Activated B cell treated with CpG ODN at 0.5 μM for 24 hours (primary cell): ENCODE results near the gene CAMTA1. TPM values are rescaled to one million over a fixed set of nuclear protein-coding genes. Genes with fewer than 3 reads are reported as not detected.

Experiments used
- ATAC-seq: fragments of 200-7000 bp; cut with Tn5 transposase; one replicate; pipeline ENCODE4 v1.10.0; 2021; ENCODE audit warnings: low read depth, mild to moderate bottlenecking, moderate library complexity
- CTCF ChIA-PET: fragments of 350-600 bp; sonication (Branson Sonifier 250); formaldehyde crosslinking; loops from one replicate; lab custom pipeline; 2021; ENCODE audit warnings: antibody characterized with exemption; lab: Charles Lee
- POLR2A ChIA-PET: fragments of 350-600 bp; sonication (Branson Sonifier 250); formaldehyde crosslinking; loops from one replicate; lab custom pipeline; 2021; ENCODE audit warnings: antibody characterized with exemption; lab: Charles Lee
- DNase-seq: peaks from one replicate; pipeline ENCODE4 v3.0.0; 2022
- H3K27ac Mint-ChIP-seq: one replicate; pipeline ENCODE4 v1.8.0; 2020; ENCODE audit warnings: mixed read lengths
- H3K27me3 Mint-ChIP-seq: one replicate; pipeline ENCODE4 v1.8.0; 2021; ENCODE audit warnings: mixed read lengths
- H3K36me3 Mint-ChIP-seq: one replicate; pipeline ENCODE4 v1.8.0; 2021; ENCODE audit warnings: low read depth, mixed read lengths
- H3K4me1 Mint-ChIP-seq: one replicate; pipeline ENCODE4 v1.8.0; 2021; ENCODE audit warnings: mixed read lengths
- H3K4me3 Mint-ChIP-seq: one replicate; pipeline ENCODE4 v1.8.0; 2020; ENCODE audit warnings: mild to moderate bottlenecking, mixed read lengths
- H3K9me3 Mint-ChIP-seq: one replicate; pipeline ENCODE4 v1.8.0; 2020; ENCODE audit warnings: mixed read lengths
- intact Hi-C: fragments of 100-400 bp; cut with micrococcal nuclease; formaldehyde crosslinking; loops from one replicate; pipeline ENCODE4 v1.15.1; 2024
- total RNA-seq: library from RNA; stranded (reverse); gene quantifications from 2 replicates; pipeline ENCODE4 v1.2.3, GENCODE V29; 2022
- TF ChIP-seq, protein P1 (sequence below): fragments of 200-600 bp; IDR thresholded peaks from one replicate; pipeline ENCODE4 v1.8.0; 2022; ENCODE audit warnings: antibody characterized with exemption, mild to moderate bottlenecking

CAMTA1 gene
- total RNA-seq, 1 donor from 2014 or later, result 49.8 TPM

DNA sequence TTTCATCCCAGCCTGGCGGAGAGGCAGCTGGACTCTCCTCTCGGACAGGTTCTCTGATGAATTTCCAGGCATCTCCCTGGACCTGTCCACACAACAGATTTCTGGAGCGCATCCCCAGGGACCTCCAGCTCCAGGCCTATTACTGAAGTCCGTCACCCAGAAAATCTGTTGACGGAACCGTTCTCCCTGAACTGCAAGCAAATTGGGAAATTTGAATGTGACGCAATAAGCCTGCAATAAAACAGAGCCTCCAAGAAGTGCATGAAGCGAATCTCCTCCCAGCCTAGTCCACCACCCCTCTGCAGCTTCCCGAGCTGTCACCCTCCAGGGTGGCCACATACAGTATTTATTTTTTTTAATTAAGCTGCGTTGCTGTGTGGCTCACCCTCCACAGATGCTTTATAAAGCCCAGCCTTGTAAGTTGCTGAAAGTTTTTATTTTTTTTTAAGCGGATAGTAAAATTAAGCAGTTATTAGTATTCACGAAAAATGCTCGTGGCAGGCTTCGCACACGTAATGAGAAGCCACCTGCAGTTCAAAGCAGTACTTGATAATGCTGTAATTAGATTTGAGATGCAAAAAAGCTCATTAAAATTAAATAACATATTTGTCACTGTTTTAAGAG, 173.3 kb downstream of the CAMTA1 start:
- Mint-ChIP-seq H3K4me1 (peaks cover 16% of the 10 kb centered on the region), H3K4me3 (no peak overlapping the region), H3K27ac (no peak overlapping the region), H3K9me3 (no peaks in the 10 kb centered on the region), H3K36me3 (no peaks in the 10 kb centered on the region), H3K27me3 (peaks cover 26% of the 10 kb centered on the region)
- TF ChIP-seq, protein P1, sequence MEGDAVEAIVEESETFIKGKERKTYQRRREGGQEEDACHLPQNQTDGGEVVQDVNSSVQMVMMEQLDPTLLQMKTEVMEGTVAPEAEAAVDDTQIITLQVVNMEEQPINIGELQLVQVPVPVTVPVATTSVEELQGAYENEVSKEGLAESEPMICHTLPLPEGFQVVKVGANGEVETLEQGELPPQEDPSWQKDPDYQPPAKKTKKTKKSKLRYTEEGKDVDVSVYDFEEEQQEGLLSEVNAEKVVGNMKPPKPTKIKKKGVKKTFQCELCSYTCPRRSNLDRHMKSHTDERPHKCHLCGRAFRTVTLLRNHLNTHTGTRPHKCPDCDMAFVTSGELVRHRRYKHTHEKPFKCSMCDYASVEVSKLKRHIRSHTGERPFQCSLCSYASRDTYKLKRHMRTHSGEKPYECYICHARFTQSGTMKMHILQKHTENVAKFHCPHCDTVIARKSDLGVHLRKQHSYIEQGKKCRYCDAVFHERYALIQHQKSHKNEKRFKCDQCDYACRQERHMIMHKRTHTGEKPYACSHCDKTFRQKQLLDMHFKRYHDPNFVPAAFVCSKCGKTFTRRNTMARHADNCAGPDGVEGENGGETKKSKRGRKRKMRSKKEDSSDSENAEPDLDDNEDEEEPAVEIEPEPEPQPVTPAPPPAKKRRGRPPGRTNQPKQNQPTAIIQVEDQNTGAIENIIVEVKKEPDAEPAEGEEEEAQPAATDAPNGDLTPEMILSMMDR, result no peak
- DNase-seq, result no peak
- intact Hi-C loops, result no loop called here
- ChIA-PET POLR2A (no interaction called here), CTCF (no interaction called here)
- ATAC-seq, result no peak

- Mint-ChIP-seq H3K27ac (no peak overlapping the region), H3K36me3 (no peaks in the 10 kb centered on the region), H3K9me3 (no peaks in the 10 kb centered on the region), H3K4me1 (peaks cover 23% of the 10 kb centered on the region), H3K4me3 (no peak overlapping the region), H3K27me3 (peaks cover 33% of the 10 kb centered on the region)
- no peak for DNase-seq
- intact Hi-C loops, result no loop called here
- TF ChIP-seq, protein P1, result no peak
- POLR2A ChIA-PET, result no interaction called here
- ATAC-seq, result no peak
- CTCF ChIA-PET, result no interaction called here
Measured at GRCh38 chr1:6959491-6959890, 174.2 kb downstream of the CAMTA1 start.

DNA sequence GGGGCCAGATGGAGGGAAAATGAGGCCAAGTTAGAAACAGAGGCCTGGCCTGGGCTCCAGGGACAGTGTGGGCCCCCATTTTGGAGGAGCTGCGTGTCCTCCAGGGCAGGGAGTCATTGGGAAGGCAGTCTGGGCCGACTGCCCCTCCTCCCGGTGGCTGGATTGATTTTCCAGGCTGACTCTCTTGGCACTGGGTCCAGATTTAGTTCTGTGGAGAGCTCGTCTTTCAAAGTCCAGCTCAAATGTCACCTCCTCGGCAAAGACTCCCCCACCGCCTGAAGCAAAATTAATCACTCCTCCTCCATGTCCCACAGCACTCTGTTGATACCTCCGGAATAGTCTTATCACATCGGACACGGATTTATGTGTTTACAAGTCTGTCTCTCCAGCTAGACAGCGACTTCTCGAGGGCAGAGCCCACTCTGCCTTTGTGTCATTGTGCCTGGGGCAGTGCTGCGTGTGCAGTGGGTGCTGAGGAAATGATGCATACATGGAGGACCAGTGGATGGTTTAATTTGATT, 175.1 kb downstream of the CAMTA1 start:
- Mint-ChIP-seq H3K27ac (no peak overlapping the region), H3K36me3 (no peaks in the 10 kb centered on the region), H3K27me3 (peaks cover 41% of the 10 kb centered on the region), H3K4me1 (peaks cover 23% of the 10 kb centered on the region), H3K4me3 (no peak overlapping the region), H3K9me3 (no peaks in the 10 kb centered on the region)
- ATAC-seq (no peak), DNase-seq (no peak)
- CTCF ChIA-PET, result no interaction called here
- intact Hi-C loops, result no loop called here
- POLR2A ChIA-PET, result no interaction called here
- TF ChIP-seq, protein P1, result no peak

DNA sequence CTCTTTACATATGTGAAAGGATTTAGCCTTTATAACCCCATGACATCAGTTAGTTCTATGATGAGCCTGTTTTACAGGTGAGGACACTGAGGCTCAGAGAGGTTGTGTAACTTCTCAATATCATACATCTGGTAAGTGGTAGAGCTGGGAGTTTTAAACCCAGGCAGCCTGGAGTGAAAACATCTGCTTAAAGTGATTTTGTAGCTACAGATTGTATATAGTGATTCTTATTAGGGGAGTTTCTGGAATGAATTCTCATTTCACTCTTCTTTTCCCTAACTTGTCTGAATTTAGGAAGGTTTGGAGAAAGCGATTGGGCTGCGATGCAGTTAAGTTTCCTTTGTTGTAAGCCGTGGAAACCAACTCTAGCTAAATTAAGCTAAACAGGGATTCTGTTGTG, 175.6 kb downstream of the CAMTA1 start:
- DNase-seq, result no peak
- H3K4me1 Mint-ChIP-seq, result peaks cover 23% of the 10 kb centered on the region
- H3K36me3 Mint-ChIP-seq, result no peaks in the 10 kb centered on the region
- ATAC-seq, result no peak
- H3K9me3 Mint-ChIP-seq, result no peaks in the 10 kb centered on the region
- TF ChIP-seq, protein P1, result no peak
- no peak overlapping the region for H3K4me3 Mint-ChIP-seq
- CTCF ChIA-PET, result no interaction called here
- no peak overlapping the region for H3K27ac Mint-ChIP-seq
- intact Hi-C loops, result no loop called here
- peaks cover 46% of the 10 kb centered on the region for H3K27me3 Mint-ChIP-seq
- POLR2A ChIA-PET, result no interaction called here

GRCh38 chr1:6961289-6961688, 176.0 kb downstream of the CAMTA1 start:
- no peak overlapping the region for H3K4me3 Mint-ChIP-seq
- intact Hi-C loops, result no loop called here
- TF ChIP-seq, protein P1, result no peak
- no peak for DNase-seq
- H3K36me3 Mint-ChIP-seq, result no peaks in the 10 kb centered on the region
- ATAC-seq, result no peak
- POLR2A ChIA-PET, result no interaction called here
- H3K27me3 Mint-ChIP-seq, result peaks cover 51% of the 10 kb centered on the region
- H3K4me1 Mint-ChIP-seq, result peaks cover 23% of the 10 kb centered on the region
- CTCF ChIA-PET, result no interaction called here
- no peaks in the 10 kb centered on the region for H3K9me3 Mint-ChIP-seq
- no peak overlapping the region for H3K27ac Mint-ChIP-seq
